OCI-LY3 (cell line): ENCODE data around the gene FARP1.

Source experiments
- EZH2phosphoT487 ChIP-seq: fragments of 200-600 bp; shearing (Covaris generic); IDR thresholded peaks from 2 replicates; pipeline ENCODE4 v1.6.1; 2018; ENCODE audit warnings: antibody characterized with exemption, mixed run types, low read depth
- TF ChIP-seq, protein P1 (sequence below): fragments of 200-600, 300-600 bp; sonication (generic); IDR thresholded peaks from 2 replicates; pipeline ENCODE4 v1.5.1; 2014; ENCODE audit warnings: antibody characterized with exemption, low read length, low read depth

DNA sequence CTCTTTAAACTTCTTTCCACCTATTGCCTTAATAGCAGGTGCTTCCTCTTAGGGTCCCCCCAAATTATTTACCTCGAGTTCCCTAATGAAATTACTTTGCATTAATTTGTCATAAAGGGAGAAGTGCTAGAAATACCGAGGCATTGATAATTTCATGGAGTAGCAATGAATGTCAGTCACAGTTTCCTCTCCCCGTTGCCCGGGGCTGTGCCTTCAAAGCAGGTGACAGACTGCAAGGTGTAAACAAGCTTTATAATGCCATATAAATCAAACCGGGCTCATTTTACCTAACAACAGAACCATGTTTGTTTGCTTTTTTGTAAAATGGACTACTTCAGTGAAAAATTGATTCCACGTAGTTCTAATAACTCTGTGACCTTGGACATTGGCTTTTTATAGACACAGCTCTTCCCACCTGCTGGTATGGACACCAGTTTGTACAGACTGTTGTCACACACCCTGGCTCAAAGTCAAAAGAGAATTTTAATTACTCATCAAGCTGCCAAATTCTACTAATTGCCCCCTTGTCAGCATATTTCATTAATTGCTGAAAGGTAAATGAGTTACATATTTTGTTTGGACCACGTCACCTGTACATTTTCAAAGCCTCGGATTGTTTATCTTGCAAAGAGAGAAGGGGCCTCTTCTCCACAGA, 262.9 kb downstream of the FARP1 start:
- TF ChIP-seq, protein P1, sequence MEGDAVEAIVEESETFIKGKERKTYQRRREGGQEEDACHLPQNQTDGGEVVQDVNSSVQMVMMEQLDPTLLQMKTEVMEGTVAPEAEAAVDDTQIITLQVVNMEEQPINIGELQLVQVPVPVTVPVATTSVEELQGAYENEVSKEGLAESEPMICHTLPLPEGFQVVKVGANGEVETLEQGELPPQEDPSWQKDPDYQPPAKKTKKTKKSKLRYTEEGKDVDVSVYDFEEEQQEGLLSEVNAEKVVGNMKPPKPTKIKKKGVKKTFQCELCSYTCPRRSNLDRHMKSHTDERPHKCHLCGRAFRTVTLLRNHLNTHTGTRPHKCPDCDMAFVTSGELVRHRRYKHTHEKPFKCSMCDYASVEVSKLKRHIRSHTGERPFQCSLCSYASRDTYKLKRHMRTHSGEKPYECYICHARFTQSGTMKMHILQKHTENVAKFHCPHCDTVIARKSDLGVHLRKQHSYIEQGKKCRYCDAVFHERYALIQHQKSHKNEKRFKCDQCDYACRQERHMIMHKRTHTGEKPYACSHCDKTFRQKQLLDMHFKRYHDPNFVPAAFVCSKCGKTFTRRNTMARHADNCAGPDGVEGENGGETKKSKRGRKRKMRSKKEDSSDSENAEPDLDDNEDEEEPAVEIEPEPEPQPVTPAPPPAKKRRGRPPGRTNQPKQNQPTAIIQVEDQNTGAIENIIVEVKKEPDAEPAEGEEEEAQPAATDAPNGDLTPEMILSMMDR = no peak
- no peak for TF ChIP-seq EZH2phosphoT487
